GM23248 (cell line): ENCODE data around the gene RAB4A.

ENCODE experiments used
- EZH2 ChIP-seq: fragments of 200-600 bp; sonication (generic); IDR thresholded peaks from 2 replicates; pipeline ENCODE4 v1.6.1; 2018; ENCODE audit warnings: antibody characterized with exemption, mild to moderate bottlenecking; ENCODE audit not compliant: insufficient read depth, poor library complexity, severe bottlenecking
- EZH2phosphoT487 ChIP-seq: fragments of 200-600 bp; sonication (generic); IDR thresholded peaks from 2 replicates; pipeline ENCODE4 v1.6.1; 2018; ENCODE audit warnings: antibody characterized with exemption, moderate library complexity, mild to moderate bottlenecking, low read depth; ENCODE audit not compliant: insufficient read depth

DNA sequence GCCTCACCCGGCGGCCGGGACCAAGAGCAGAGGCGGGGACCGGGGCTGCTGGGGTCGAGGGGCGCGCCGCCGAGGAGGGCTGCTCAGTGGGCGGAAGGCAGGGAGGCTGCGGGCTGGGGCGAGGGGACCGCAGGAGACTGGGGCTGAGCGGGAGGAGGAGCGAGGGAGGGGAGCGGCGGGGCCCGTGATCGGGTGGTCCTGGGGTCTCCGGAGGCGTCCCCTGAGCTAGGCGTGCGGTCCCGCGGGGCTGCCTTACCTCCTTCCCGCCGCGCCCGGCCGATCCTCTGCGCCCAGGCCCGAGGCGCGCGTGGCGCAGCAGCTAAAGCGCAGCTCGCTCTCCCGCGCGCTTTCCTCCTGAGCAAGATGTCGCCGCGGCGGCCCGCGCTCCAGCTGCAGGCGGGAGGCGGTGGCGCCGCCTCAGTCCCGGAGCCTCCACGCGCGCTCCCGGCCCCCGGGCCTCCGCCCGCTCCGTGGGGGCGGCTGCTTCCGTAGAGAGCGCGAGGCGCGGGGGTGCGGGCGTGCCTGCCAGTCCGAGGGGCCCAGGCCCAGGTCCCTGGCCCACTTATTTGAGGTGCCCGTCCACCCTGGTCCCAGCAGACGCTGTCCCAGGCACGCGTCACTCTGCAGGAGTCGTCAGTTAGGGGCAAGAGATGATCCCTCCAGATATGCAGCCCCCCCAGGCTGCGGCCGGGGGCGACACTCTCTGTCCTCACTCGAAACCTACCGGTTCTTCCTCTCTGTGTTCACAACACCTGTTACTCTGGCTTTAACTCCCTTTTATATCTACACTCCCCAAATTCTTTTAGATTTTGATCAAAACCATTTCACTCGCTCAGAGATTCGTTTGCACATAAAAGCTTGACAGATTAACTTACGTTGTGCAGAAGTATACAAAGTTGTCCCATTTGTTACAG is 72.0 kb downstream of the RAB4A start, which contains the start of gene CCSAP:
- TF ChIP-seq EZH2 (no peak), EZH2phosphoT487 (no peak)
